K562 (cell line): ENCODE data around the gene CHCHD6.

Experiments used
- ATF1 ChIP-seq, 2 experiments: fragments of 450-650 bp in 1 of 2; IDR thresholded peaks; 2 replicates each; pipeline ENCODE4 v1.6.1; 2016; ENCODE audit warnings: missing compliant biosample characterization in 1 of 2, missing genetic modification characterization in 1 of 2
- CTCF ChIP-seq, 3 experiments: IDR thresholded peaks in 2 of 3; conservative IDR thresholded peaks in 1 of 3; 2 replicates each; pipeline ENCODE4 v1.5.1; 2011 to 2012; ENCODE audit warnings: low read length in 3 of 3, mild to moderate bottlenecking in 3 of 3, control low read depth in 2 of 3, improper control_type of control experiment in 1 of 3, inconsistent platforms in 1 of 3, low read depth in 1 of 3, mixed read lengths in 1 of 3, moderate library complexity in 1 of 3; ENCODE audit not compliant: insufficient read depth in 2 of 3
- GABPB1 ChIP-seq: sonication (generic); formaldehyde crosslinking; IDR thresholded peaks from 2 replicates; pipeline ENCODE4 v1.8.0; 2022; ENCODE audit warnings: mild to moderate bottlenecking, missing genetic modification reagents
- HDAC2 ChIP-seq: fragments of 450-650 bp; IDR thresholded peaks from 2 replicates; pipeline ENCODE4 v1.6.1; 2016; ENCODE audit warnings: mild to moderate bottlenecking
- KLF1 ChIP-seq: fragments of 450-650 bp; IDR thresholded peaks from 2 replicates; pipeline ENCODE4 v1.6.1; 2016; ENCODE audit warnings: missing genetic modification characterization, missing compliant biosample characterization
- NFE2 ChIP-seq: IDR thresholded peaks from 2 replicates; pipeline ENCODE4 v1.6.1; 2014; ENCODE audit warnings: antibody characterized with exemption, low read depth
- RB1 ChIP-seq: fragments of 450-650 bp; IDR thresholded peaks from 2 replicates; pipeline ENCODE4 v1.6.1; 2017; ENCODE audit warnings: low read depth, mild to moderate bottlenecking
- TBL1XR1 ChIP-seq, 2 experiments: IDR thresholded peaks; 2 replicates each; pipeline ENCODE4 v1.6.1; 2012; ENCODE audit warnings: improper control_type of control experiment in 2 of 2, low read length in 2 of 2, mild to moderate bottlenecking in 1 of 2
- TBP ChIP-seq: optimal IDR thresholded peaks from 2 replicates; pipeline ENCODE3; 2011; ENCODE audit warnings: low read depth, low read length, improper control_type of control experiment

DNA sequence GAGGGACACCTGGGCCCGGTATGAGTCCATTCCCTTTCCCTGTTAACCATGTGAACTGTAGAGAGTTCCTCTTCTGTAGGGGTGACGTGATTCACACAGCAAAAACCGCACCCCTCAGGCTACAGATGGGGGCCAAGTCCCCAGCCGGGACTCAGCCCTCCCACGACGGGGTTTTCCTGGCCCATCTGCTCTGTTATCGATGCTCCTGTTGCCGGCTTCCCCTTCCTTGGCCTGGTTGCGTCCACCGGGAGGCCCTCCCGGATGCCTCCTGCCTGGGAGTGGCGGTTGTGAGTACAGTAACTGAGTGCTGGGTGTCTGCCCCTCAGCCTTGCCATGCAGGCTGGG lies 278.1 kb downstream of the CHCHD6 start:
- TF ChIP-seq KLF1 (tag), result no peak
- no peak for TF ChIP-seq CTCF (IDR thresholded peaks at IDR 0.05 in 2 of 3, conservative IDR thresholded peaks at IDR 0.05 in 1 of 3; ENCODE audit: insufficient read depth in 2 of 3, low read depth in 1 of 3, low read length in 3 of 3)
- TF ChIP-seq TBP, result no peak
- TF ChIP-seq GABPB1 (CRISPR knock-in tag), result no peak
- no peak for TF ChIP-seq HDAC2
- TF ChIP-seq NFE2, result no peak
- no peak for TF ChIP-seq RB1
- TF ChIP-seq ATF1 (CRISPR knock-in tag; IDR thresholded peaks at IDR 0.05), result no peak
- no peak; the same call in 1 of the 2 replicates for TF ChIP-seq ATF1 (tag; IDR thresholded peaks at IDR 0.05)
- TF ChIP-seq TBL1XR1 (IDR thresholded peaks at IDR 0.05; ENCODE audit: low read length in 2 of 2), result no peak
